Measurements from ENCODE around the gene ATP10B. TPM values are rescaled to one million over a fixed set of nuclear protein-coding genes. Genes with fewer than 3 reads are reported as not detected.

Gene ATP10B
- total and polyA plus RNA-seq, 2 of the 13 experiments (the other 11 are each of a cell fraction or from before 2014, with no cell fraction given) = not detected

GRCh38 chr5:160516696-160517530, 335.1 kb downstream of the ATP10B start:
- in situ Hi-C loops (cut with HindIII; ENCODE audit: extremely low pct_ligation_motif_present, low pct_unique_long_range_greater_than_20kb) = loop anchor here (25.0 kb wide), 1 partner anchor 270 kb away; no protein-coding TSS in a partner anchor
- POLR2A ChIA-PET = no interaction called here

GRCh38 chr5:160514866-160515265, 337.1 kb downstream of the ATP10B start:
- Histone ChIP-seq H3K4me1 (ENCODE audit: insufficient read depth, low read length) (peaks cover 10% of the 10 kb centered on the region), H3K9ac (ENCODE audit: insufficient read depth, low read depth, low read length) (no peak overlapping the region), H3K79me2 (ENCODE audit: insufficient read depth, low read length) (no peaks in the 10 kb centered on the region), H3K27ac (ENCODE audit: extremely low read length, insufficient read depth, low read length) (no peak overlapping the region), H3K36me3 (replicated peaks in 1 of 2; ENCODE audit: control insufficient read depth in 1 of 2, insufficient read depth in 2 of 2, low read length in 2 of 2) (no peaks in the 10 kb centered on the region), H3K4me2 (ENCODE audit: low read depth, low read length) (no peak overlapping the region), H3K27me3 (ENCODE audit: control insufficient read depth in 1 of 2, insufficient read depth in 2 of 2, low read length in 2 of 2) (peaks cover 0 to 4% of the 10 kb centered on the region in 2 experiments; a peak in 1 of 5 replicates), H3K4me3 (replicated peaks in 1 of 3; ENCODE audit: insufficient read depth in 1 of 3, low read depth in 2 of 3, low read length in 3 of 3) (no peak overlapping the region), H2AFZ (ENCODE audit: low read length) (no peak overlapping the region), H3K9me3 (ENCODE audit: low read length) (no peaks in the 10 kb centered on the region), H4K20me1 (ENCODE audit: insufficient read depth, low read length) (no peaks in the 10 kb centered on the region)
- TF ChIP-seq CC2D1A (CRISPR knock-in tag; IDR thresholded peaks at IDR 0.05) = no peak
- no peak for TF ChIP-seq TRIM24 (CRISPR knock-in tag; IDR thresholded peaks at IDR 0.05)
- no peak for TF ChIP-seq ATF7-NPFF (CRISPR knock-in tag; IDR thresholded peaks at IDR 0.05; ENCODE audit: low read depth)
- TF ChIP-seq ZNF207 (IDR thresholded peaks at IDR 0.05; ENCODE audit: borderline replicate concordance) = no peak
- TF ChIP-seq ZSCAN20 (CRISPR knock-in tag; IDR thresholded peaks at IDR 0.05; ENCODE audit: borderline replicate concordance) = no peak
- TF ChIP-seq EP300 (IDR thresholded peaks at IDR 0.05; ENCODE audit: low read depth in 2 of 2, low read length in 2 of 2) = no peak
- no peak for TF ChIP-seq EP300 (CRISPR knock-in tag; IDR thresholded peaks at IDR 0.05; ENCODE audit: borderline replicate concordance)
- ATAC-seq (no peak), FAIRE-seq (no peak), DNase-seq (ENCODE audit: low spot score) (no peak)
- CTCF ChIA-PET (ENCODE audit: low intra/inter-chr PET ratio, low total read pairs) = no interaction called here
- POLR2A ChIA-PET = no interaction called here
- intact Hi-C loops (cut with micrococcal nuclease; ENCODE audit: unreplicated experiment) (no loop called here), in situ Hi-C loops (cut with HindIII; ENCODE audit: extremely low pct_ligation_motif_present, low pct_unique_long_range_greater_than_20kb) (loop anchor here (25.0 kb wide), 1 partner anchor 272 kb away; no protein-coding TSS in a partner anchor)
- no TSS peak for BruUV-seq (replicated peaks)
- WGBS (ENCODE audit: low lambda C conversion rate) = 56% methylated on average over 3 of the region's 3 CpGs

More at GRCh38 chr5:160516696-160517530, 335.1 kb downstream of the ATP10B start:
- no peak for ATAC-seq
- Histone ChIP-seq H3K9me3 (ENCODE audit: low read length) (no peaks in the 10 kb centered on the region), H3K79me2 (ENCODE audit: insufficient read depth, low read length) (no peaks in the 10 kb centered on the region), H4K20me1 (ENCODE audit: insufficient read depth, low read length) (no peaks in the 10 kb centered on the region), H3K9ac (ENCODE audit: insufficient read depth, low read depth, low read length) (no peak overlapping the region), H3K27me3 (ENCODE audit: control insufficient read depth in 1 of 2, insufficient read depth in 2 of 2, low read length in 2 of 2) (peaks cover 0 to 4% of the 10 kb centered on the region in 2 experiments; a peak in 1 of 5 replicates), H3K27ac (ENCODE audit: extremely low read length, insufficient read depth, low read length) (no peak overlapping the region), H2AFZ (ENCODE audit: low read length) (no peak overlapping the region), H3K36me3 (replicated peaks in 1 of 2; ENCODE audit: control insufficient read depth in 1 of 2, insufficient read depth in 2 of 2, low read length in 2 of 2) (no peaks in the 10 kb centered on the region), H3K4me1 (ENCODE audit: insufficient read depth, low read length) (peaks cover 10% of the 10 kb centered on the region), H3K4me3 (replicated peaks in 1 of 3; ENCODE audit: insufficient read depth in 1 of 3, low read depth in 2 of 3, low read length in 3 of 3) (no peak overlapping the region), H3K4me2 (ENCODE audit: low read depth, low read length) (no peak overlapping the region)
- TF ChIP-seq BCL6 (CRISPR knock-in tag; IDR thresholded peaks at IDR 0.05) (peak; percentile 72), NAIF1 (CRISPR knock-in tag; IDR thresholded peaks at IDR 0.05; ENCODE audit: borderline replicate concordance) (no peak)
- DNase-seq (ENCODE audit: low spot score) = no peak
- intact Hi-C loops (cut with micrococcal nuclease; ENCODE audit: unreplicated experiment) = no loop called here
- no peak for FAIRE-seq
- CTCF ChIA-PET (ENCODE audit: low intra/inter-chr PET ratio, low total read pairs) = no interaction called here
- no TSS peak for BruUV-seq (replicated peaks)
- 29% methylated on average over 6 of the region's 8 CpGs for WGBS (ENCODE audit: low lambda C conversion rate)
